Measurements from ENCODE around the gene SATB2.

GRCh38 chr2:199356412-199356811, 101.3 kb downstream of the SATB2 start:
- no peak for TF ChIP-seq CTCF (conservative IDR thresholded peaks at IDR 0.05 in 1 of 2, IDR thresholded peaks at IDR 0.05 in 1 of 2; ENCODE audit: low read depth in 1 of 2, low read length in 2 of 2)
- no peak for TF ChIP-seq EZH2 (IDR thresholded peaks at IDR 0.05; ENCODE audit: low read length, missing control alignments)

Data from fibroblast of lung (primary cell).